ENCODE measurements around the gene WDR45B. TPM values are rescaled to one million over a fixed set of nuclear protein-coding genes. Genes with fewer than 3 reads are reported as not detected.
A peak's percentile ranks its signal among the peaks of the same experiment; 100 is the strongest.

The WDR45B gene
- total and polyA plus RNA-seq, 9 donors = 51.9 to 71.6 (median 62.2) TPM

DNA sequence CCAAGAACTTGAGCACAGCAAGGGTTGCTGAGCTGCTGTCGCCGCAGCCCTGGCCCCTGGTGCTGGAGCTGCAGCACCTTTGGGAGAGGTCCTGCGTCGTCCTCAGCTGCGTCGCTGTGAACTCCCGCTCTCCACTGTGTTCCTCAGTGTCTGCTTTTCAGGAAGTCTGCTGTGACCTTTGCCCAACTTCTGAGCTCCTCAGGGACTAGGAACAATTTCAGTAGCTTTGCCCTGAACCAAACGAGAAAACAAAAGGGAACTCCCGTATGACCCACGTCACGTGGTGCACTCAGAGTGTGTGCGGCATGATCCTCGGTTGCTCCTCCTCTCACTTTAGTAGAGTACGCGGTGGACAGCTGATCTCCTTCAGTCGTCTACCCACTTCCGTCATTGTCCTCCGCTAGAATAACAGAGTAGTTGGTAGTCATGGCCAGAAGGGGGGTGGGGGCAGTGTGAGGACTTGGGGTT is 44.2 kb downstream of the WDR45B start:
- peaks cover 79% of the 10 kb centered on the region for H3K36me3 ChIP-seq (ENCODE audit: control insufficient read depth, insufficient read depth, low read length)
- H3K4me1 ChIP-seq (ENCODE audit: control insufficient read depth, insufficient read depth, low read length) = peaks cover 21% of the 10 kb centered on the region
- no peaks in the 10 kb centered on the region for H3K9me3 ChIP-seq (replicated peaks; ENCODE audit: control insufficient read depth, low read depth, low read length)
- peak; percentile 86 for DNase-seq
- H3K27me3 ChIP-seq (ENCODE audit: control insufficient read depth, insufficient read depth, low read length) = no peaks in the 10 kb centered on the region
- peak overlapping the region; percentile 71 for H3K27ac ChIP-seq (ENCODE audit: low read length)
- 53% methylated on average over 10 of the region's 18 CpGs for WGBS (ENCODE audit: insufficient coverage)
- no peak overlapping the region for H3K4me3 ChIP-seq (ENCODE audit: low read length)

DNA sequence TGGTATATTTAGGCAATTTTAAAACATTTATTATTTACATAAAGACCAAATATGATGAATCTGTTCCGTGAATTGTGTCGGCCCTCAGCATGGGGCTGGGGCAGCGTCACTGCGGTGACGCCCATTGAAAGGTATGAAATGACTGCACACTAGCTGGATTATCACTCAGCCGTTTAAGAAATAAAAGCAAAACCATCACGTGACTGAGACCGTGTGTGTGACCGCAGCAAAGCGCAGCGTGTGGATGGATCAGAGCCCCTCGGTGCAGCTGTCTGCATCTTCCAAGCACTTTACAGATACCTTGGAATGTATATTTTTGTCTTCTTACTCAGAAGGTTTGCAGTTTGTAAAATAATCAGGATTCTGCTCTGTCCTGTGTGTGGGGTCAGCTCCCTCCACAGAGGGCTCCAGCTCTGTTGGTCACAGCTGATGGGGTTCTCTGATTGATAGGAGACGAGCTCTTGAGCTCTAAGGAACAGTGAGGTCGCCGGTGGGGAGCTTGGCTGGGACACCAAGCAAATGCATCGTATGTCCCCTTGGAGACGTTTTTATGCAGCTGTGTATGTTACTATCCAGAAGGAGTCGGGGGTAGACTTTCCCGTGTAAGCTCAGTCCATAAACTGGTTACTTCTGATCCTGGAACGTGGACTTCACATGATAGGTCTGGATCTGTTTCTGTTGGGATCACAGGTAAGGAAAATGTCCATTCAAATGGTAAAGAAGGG is 45.1 kb downstream of the WDR45B start:
- Histone ChIP-seq H3K27ac (ENCODE audit: low read length) (peak overlapping the region; percentile 71), H3K9me3 (replicated peaks; ENCODE audit: control insufficient read depth, low read depth, low read length) (no peaks in the 10 kb centered on the region), H3K4me1 (ENCODE audit: control insufficient read depth, insufficient read depth, low read length) (peaks cover 21% of the 10 kb centered on the region), H3K36me3 (ENCODE audit: control insufficient read depth, insufficient read depth, low read length) (peaks cover 82% of the 10 kb centered on the region), H3K4me3 (ENCODE audit: low read length) (no peak overlapping the region), H3K27me3 (ENCODE audit: control insufficient read depth, insufficient read depth, low read length) (no peaks in the 10 kb centered on the region)
- 69% methylated on average over 10 of the region's 20 CpGs for WGBS (ENCODE audit: insufficient coverage)
- DNase-seq = peak; percentile 55

DNA sequence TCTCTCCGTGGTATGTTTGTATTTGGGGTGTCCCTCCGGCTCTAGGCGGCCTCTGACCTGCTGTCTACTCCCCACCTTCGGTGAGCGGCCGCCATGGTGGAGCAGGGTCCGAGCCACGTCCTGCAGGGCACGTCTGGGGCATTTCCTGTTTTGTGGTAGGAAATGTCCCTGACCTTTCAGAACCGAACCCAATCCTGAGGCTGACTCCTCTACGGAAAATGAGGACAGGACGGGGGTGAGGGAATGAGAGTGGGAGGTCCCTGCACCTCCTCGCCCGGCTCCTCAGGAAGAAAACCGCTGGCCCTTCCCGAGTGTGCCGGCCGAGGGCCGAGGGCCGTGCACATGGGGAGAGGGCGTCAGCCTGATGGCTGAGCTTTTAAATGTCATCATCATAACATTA is 45.8 kb downstream of the WDR45B start:
- WGBS (ENCODE audit: insufficient coverage) = 67% methylated on average over 5 of the region's 21 CpGs
- H3K4me1 ChIP-seq (ENCODE audit: control insufficient read depth, insufficient read depth, low read length) = peaks cover 21% of the 10 kb centered on the region
- H3K9me3 ChIP-seq (replicated peaks; ENCODE audit: control insufficient read depth, low read depth, low read length) = no peaks in the 10 kb centered on the region
- peak overlapping the region; percentile 71 for H3K27ac ChIP-seq (ENCODE audit: low read length)
- no peak for DNase-seq
- peaks cover 78% of the 10 kb centered on the region for H3K36me3 ChIP-seq (ENCODE audit: control insufficient read depth, insufficient read depth, low read length)
- no peak overlapping the region for H3K4me3 ChIP-seq (ENCODE audit: low read length)
- no peaks in the 10 kb centered on the region for H3K27me3 ChIP-seq (ENCODE audit: control insufficient read depth, insufficient read depth, low read length)

DNA sequence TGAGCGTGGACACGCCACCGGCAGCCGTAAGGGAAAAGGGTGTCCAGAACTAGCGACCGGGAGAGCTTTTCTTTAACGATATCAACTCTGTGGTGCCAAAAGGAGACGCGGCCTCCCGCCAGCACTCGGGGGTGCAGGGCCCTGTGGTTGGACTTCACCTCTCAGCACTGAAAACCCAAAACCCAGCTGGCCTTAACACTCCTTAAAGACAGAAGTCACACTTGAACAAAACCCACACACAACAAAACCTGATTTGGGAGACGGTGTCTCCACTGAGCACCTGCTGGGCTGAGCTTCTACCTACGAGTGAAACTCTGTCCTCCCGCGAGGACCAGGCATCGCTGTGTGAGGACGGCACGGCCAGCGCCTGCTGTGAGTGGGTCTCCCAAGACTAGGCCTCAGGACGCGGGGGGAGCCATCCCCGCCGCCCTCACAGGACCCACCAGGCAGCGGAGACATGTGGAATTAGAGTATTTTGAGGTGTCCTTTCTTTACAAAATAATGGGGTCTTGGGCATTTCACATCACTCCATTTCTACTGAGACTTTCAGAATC is 46.7 kb downstream of the WDR45B start:
- no peak for DNase-seq
- no peak overlapping the region for H3K4me3 ChIP-seq (ENCODE audit: low read length)
- peaks cover 21% of the 10 kb centered on the region for H3K4me1 ChIP-seq (ENCODE audit: control insufficient read depth, insufficient read depth, low read length)
- no peaks in the 10 kb centered on the region for H3K27me3 ChIP-seq (ENCODE audit: control insufficient read depth, insufficient read depth, low read length)
- no peaks in the 10 kb centered on the region for H3K9me3 ChIP-seq (replicated peaks; ENCODE audit: control insufficient read depth, low read depth, low read length)
- WGBS (ENCODE audit: insufficient coverage) = 88% methylated on average over 14 of the region's 24 CpGs
- H3K36me3 ChIP-seq (ENCODE audit: control insufficient read depth, insufficient read depth, low read length) = peaks cover 88% of the 10 kb centered on the region
- peak overlapping the region; percentile 71 for H3K27ac ChIP-seq (ENCODE audit: low read length)

DNA sequence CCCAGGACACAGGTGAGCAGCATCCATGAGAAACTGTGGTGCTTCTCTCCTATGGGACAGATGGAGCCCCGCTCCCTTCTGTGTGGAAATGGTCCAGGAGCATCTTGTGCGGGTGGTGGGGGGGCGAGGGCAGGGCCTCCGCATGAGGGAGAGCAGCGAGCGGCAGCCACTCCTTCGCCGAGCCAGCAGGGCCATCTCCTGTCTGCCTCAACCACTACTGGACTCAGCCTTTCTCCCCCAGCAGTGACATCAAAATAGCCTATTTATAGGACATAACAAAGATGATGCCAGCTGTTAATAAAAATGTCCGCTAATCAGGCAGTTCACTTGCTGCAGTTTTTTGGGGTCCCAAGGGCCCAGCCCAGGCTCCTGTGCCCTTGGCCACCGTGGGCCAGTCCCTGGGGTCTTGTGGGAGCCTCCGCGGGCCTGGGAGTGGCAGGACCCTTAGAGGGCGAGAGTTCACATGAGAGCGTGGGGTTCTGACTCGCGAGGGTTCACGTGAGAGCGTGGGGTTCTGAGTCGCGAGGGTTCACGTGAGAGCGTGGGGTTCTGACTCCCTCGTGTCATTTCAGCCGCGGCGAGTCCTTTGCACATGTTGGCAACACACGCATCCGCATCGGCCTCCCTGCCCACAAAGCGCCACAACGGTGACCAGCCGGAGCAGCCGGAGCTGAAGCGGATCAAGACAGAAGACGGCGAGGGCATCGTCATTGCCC is 47.4 kb downstream of the WDR45B start:
- Histone ChIP-seq H3K4me1 (ENCODE audit: control insufficient read depth, insufficient read depth, low read length) (peaks cover 21% of the 10 kb centered on the region), H3K27me3 (ENCODE audit: control insufficient read depth, insufficient read depth, low read length) (no peaks in the 10 kb centered on the region), H3K36me3 (ENCODE audit: control insufficient read depth, insufficient read depth, low read length) (peaks cover 88% of the 10 kb centered on the region), H3K9me3 (replicated peaks; ENCODE audit: control insufficient read depth, low read depth, low read length) (no peaks in the 10 kb centered on the region), H3K27ac (ENCODE audit: low read length) (no peak overlapping the region), H3K4me3 (ENCODE audit: low read length) (no peak overlapping the region)
- WGBS (ENCODE audit: insufficient coverage) = 94% methylated on average over 35 of the region's 37 CpGs
- DNase-seq = no peak

DNA sequence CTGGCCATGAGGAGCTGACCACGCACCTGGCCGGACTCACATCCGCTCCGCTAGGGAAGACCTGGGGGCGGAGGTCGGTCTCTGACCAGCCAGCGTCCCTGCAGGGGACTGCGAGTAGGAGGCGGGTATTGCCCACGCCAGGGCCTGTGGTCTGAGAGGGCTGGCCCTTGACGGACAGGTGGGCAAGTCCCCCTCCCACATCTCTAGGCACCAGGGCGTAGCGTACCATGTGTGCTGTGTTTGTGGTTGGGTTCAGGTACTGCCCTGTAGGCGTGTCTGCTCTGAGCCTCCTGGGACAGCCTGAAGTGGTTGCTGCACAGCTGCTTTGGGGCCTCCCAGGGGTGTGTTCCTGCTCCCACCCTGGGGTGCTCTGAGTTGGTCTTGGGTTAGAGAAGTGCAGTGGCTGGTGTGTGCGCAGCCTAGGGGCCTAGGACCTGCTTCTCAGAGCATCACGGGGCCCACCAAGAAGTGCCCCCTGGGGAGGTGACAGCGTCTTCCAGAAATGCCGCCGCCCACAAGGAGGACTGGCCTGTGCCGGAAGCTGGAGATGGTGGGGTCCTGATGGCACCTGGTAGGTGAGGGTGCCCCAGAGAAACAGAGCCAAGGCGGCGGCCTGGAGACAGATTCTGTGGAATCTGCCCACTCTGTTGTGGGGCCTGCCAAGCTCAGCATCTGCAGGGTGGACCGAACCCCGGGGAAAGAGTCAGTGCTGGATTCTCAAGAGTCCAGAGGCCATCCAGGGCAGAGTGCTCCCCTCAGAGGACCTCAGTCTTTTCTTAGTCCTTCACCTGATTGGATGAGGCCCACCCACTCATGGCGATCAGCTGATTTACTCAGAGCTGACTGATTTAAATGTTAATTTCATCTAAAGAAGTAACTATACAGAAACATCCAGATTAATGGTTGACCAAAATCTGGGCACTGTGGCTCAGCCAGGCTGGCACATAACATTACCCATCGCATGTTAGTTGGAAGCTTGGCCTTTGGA is 48.3 kb downstream of the WDR45B start:
- Histone ChIP-seq H3K4me3 (ENCODE audit: low read length) (no peak overlapping the region), H3K27ac (ENCODE audit: low read length) (no peak overlapping the region), H3K27me3 (ENCODE audit: control insufficient read depth, insufficient read depth, low read length) (no peaks in the 10 kb centered on the region), H3K9me3 (replicated peaks; ENCODE audit: control insufficient read depth, low read depth, low read length) (no peaks in the 10 kb centered on the region), H3K36me3 (ENCODE audit: control insufficient read depth, insufficient read depth, low read length) (peaks cover 88% of the 10 kb centered on the region), H3K4me1 (ENCODE audit: control insufficient read depth, insufficient read depth, low read length) (peaks cover 21% of the 10 kb centered on the region)
- 90% methylated on average over 21 of the region's 26 CpGs for WGBS (ENCODE audit: insufficient coverage)
- DNase-seq = no peak

DNA sequence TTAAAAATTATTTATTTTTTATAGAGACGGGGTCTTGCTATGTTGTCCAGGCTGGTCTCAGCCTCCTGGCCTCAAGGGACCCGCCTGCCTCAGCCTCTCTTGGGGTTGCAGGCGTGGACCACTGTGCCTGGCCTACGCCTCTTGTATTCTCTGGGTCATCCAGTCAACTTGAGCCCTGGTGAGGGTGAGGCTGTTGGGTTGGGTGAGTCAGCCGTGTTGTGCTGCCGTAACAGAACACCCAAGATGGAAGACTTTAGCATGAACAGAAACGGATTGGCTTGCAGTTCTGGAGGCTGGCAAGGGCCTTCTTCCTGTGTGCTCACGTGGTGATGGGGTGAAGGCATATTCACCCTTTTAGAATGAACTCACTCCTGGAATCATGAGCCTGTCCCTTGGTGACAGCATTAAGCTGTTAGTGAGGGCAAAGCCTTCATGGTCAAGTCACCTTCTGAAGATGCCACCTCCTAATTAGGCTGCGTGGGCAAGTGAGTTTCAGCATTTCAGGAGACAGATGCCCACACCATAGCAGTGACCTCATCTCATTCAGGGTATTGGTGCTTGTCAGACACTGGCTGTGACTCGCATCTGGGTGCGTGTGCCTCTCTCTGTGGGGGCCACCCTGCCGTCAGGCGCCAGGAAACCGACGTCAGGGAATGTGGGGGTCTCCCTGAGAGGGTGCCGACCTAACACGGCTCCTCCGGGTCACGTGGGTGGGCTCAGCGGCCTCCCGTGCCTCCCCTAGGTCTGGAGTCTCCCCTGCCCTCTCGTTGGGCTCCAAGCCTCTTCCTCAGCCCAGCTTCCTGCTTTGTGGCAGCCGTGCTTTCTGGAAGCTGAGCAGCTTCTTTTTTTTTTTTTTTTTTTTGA is 49.8 kb downstream of the WDR45B start:
- no peak overlapping the region for H3K27ac ChIP-seq (ENCODE audit: low read length)
- peaks cover 79% of the 10 kb centered on the region for H3K36me3 ChIP-seq (ENCODE audit: control insufficient read depth, insufficient read depth, low read length)

DNA sequence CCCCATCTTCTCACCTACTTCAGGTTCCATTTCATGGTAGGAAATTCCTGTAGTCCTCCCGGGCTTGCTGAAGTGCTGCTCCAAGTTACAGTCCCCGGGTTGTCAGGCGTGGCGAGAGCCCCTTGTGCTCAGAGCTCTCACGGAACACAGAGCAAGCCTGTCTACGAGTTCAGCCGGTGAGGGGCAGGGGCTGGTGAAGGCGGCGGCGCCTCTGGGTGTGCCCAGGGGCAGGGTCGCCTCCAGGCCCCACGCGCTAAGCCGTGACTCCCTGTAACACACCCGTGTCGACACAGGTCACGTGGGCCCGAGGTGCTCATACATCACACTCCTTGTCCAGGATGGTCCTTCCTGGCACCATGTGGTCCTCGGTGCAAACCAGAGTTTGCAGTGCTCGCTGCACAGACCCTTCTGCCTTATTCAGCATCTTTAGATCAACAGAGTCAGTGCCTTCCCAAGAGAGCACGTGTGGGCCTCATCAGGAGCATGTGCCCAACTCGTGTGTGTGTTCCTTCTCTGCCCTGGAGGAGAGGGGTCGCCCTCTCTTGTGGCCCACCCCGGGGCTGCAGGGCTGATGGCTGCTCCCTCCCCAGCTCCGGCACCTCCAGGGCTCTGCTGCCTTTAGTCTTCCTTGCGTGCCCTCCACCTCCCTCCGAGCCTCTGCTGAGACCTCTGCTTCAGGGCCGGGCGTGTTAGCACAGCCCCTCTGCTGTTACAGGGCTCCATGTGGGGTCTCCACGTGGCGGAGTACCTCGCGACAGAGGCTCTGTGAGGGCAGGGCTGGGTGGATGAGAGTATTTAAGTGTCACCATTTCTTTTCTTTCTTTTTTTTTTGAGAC is 51.2 kb downstream of the WDR45B start:
- Histone ChIP-seq H3K9me3 (replicated peaks; ENCODE audit: control insufficient read depth, low read depth, low read length) (no peaks in the 10 kb centered on the region), H3K36me3 (ENCODE audit: control insufficient read depth, insufficient read depth, low read length) (peaks cover 65% of the 10 kb centered on the region), H3K4me3 (ENCODE audit: low read length) (no peak overlapping the region), H3K27ac (ENCODE audit: low read length) (no peak overlapping the region), H3K27me3 (ENCODE audit: control insufficient read depth, insufficient read depth, low read length) (no peaks in the 10 kb centered on the region), H3K4me1 (ENCODE audit: control insufficient read depth, insufficient read depth, low read length) (peaks cover 21% of the 10 kb centered on the region)
- WGBS (ENCODE audit: insufficient coverage) = 89% methylated on average over 24 of the region's 33 CpGs
- no peak for DNase-seq

More for the DNA sequence above, 49.8 kb downstream of the WDR45B start:
- DNase-seq = no peak
- Histone ChIP-seq H3K9me3 (replicated peaks; ENCODE audit: control insufficient read depth, low read depth, low read length) (no peaks in the 10 kb centered on the region), H3K4me1 (ENCODE audit: control insufficient read depth, insufficient read depth, low read length) (peaks cover 21% of the 10 kb centered on the region), H3K27me3 (ENCODE audit: control insufficient read depth, insufficient read depth, low read length) (no peaks in the 10 kb centered on the region), H3K4me3 (ENCODE audit: low read length) (no peak overlapping the region)
- WGBS (ENCODE audit: insufficient coverage) = 63% methylated on average over 16 of the region's 23 CpGs
